Progenitor cell of endocrine pancreas (in vitro differentiated cells): ENCODE results near the gene CTU2. TPM values are rescaled to one million over a fixed set of nuclear protein-coding genes. Genes with fewer than 3 reads are reported as not detected.

Experiments used
- DNase-seq: peaks from one replicate; pipeline ENCODE4 v3.0.0; 2021; ENCODE audit warnings: low spot score; ENCODE audit not compliant: unreplicated experiment
- H3K27ac Mint-ChIP-seq: 2 replicates; pipeline ENCODE4 v1.8.0; 2021; ENCODE audit warnings: mild to moderate bottlenecking, moderate library complexity, mixed read lengths
- H3K27me3 Mint-ChIP-seq: 2 replicates; pipeline ENCODE4 v1.8.0; 2021; ENCODE audit warnings: mixed read lengths
- H3K36me3 Mint-ChIP-seq: 2 replicates; pipeline ENCODE4 v1.8.0; 2022; ENCODE audit warnings: mixed read lengths; ENCODE audit not compliant: insufficient read depth
- H3K4me1 Mint-ChIP-seq: 2 replicates; pipeline ENCODE4 v1.8.0; 2021; ENCODE audit warnings: low read depth, mixed read lengths
- H3K4me3 Mint-ChIP-seq: 2 replicates; pipeline ENCODE4 v1.8.0; 2021; ENCODE audit warnings: low read depth, mild to moderate bottlenecking, moderate library complexity, mixed read lengths
- H3K9me3 Mint-ChIP-seq: 2 replicates; pipeline ENCODE4 v1.8.0; 2021; ENCODE audit warnings: low read depth, mixed read lengths
- long read RNA-seq: library from polyadenylated mRNA; unstranded; transcript quantifications from one replicate; pipeline ENCODE4 v2.0.0, GENCODE V29; 2020
- total RNA-seq: library from RNA; stranded (reverse); gene quantifications from 2 replicates; pipeline ENCODE4 v1.2.1, GENCODE V29; 2021
- TF ChIP-seq, protein P1 (sequence below): fragments of 200-600 bp; sonication (generic); IDR thresholded peaks from one replicate; pipeline ENCODE4 v1.5.0; 2021; ENCODE audit warnings: antibody characterized with exemption, mild to moderate bottlenecking; ENCODE audit not compliant: unreplicated experiment

The CTU2 gene
- total RNA-seq: 17.2 and 18.2 TPM in 2 replicates
- long read RNA-seq, partial matches to known transcripts: 0 of 4 reads
- long read RNA-seq, other reads (novel, unspliced or antisense): 1 of 4 reads

DNA sequence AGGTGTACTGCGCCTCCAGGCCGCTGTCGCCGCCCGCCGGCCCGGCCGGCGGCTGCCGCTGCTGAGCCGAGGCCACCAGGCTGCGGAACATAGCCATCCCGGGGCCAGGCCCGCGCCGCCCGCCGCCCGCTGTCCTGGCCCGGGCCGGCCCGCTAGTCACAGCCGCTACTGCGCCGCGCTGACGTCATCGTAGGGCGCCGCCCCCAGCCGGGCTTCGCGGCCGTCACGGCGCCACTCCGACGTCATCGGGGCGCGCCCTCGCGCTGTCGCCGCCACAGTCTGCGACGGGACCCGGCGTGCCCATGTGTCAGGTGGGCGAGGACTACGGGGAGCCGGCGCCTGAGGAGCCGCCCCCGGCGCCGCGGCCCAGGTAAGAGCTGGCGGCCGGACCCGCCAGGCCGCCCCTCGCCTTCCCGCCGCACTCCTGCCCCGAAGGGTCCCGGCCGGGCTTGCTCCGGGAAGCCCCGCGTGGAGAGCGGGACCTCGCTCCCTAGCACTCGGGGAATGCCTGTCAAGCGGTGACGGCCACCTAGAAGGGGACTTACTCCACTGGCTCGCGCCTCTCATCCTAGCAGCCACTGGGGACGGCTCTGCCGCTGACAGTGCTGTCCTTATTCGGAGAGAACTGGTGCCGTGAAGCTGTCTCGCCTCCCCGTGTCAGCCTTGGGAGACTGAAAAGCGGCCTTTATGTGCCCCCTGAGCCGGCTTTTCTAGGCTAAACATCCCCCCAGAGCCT, at the start of gene CTU2, which contains the start of gene RNF166:
TSS of gene CTU2 (plus strand) at position 275 of the 736 bp plus-strand sequence. CDS start at position 303, 28 bp downstream.
TSS of gene RNF166 (minus strand) at position 180 of the 736 bp plus-strand sequence. CDS start at position 97, 83 bp downstream.
- no peaks in the 10 kb centered on the region for H3K9me3 Mint-ChIP-seq
- DNase-seq: peak; percentile 84
- no peaks in the 10 kb centered on the region for H3K36me3 Mint-ChIP-seq
- H3K27me3 Mint-ChIP-seq: no peaks in the 10 kb centered on the region
- peak within 1 kb of the TSS; percentile 81 for H3K4me3 Mint-ChIP-seq
- H3K4me1 Mint-ChIP-seq: peaks cover 13% of the 10 kb centered on the region
- TF ChIP-seq, protein P1, sequence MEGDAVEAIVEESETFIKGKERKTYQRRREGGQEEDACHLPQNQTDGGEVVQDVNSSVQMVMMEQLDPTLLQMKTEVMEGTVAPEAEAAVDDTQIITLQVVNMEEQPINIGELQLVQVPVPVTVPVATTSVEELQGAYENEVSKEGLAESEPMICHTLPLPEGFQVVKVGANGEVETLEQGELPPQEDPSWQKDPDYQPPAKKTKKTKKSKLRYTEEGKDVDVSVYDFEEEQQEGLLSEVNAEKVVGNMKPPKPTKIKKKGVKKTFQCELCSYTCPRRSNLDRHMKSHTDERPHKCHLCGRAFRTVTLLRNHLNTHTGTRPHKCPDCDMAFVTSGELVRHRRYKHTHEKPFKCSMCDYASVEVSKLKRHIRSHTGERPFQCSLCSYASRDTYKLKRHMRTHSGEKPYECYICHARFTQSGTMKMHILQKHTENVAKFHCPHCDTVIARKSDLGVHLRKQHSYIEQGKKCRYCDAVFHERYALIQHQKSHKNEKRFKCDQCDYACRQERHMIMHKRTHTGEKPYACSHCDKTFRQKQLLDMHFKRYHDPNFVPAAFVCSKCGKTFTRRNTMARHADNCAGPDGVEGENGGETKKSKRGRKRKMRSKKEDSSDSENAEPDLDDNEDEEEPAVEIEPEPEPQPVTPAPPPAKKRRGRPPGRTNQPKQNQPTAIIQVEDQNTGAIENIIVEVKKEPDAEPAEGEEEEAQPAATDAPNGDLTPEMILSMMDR: no peak
- peak within 1 kb of the TSS; percentile 77 for H3K27ac Mint-ChIP-seq

DNA sequence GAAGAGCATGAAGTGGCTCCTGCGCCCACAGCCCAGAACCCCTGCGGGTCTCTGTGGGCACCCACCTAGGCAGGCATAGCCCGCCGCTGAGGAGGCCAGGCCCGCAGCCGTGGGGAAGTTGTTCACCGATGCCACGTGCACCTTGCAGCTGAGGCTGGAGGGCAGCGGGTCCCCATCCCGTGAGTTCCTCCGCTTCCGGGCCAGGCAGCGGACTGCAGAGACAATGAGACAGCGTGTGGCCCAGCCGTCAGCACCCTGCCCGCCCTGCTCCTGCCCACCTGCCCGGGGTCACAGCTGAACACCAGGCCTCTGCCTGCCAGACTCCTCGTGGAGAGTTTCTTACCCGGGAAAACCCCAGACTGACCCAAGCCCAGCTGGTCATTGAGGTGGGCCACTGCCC, 48.9 kb upstream of the CTU2 start:
- H3K4me3 Mint-ChIP-seq: no peak overlapping the region
- H3K27ac Mint-ChIP-seq: no peak overlapping the region
- peaks cover 6% of the 10 kb centered on the region for H3K4me1 Mint-ChIP-seq
- peak; percentile 7 for DNase-seq
- no peaks in the 10 kb centered on the region for H3K9me3 Mint-ChIP-seq
- TF ChIP-seq, protein P1: no peak
- H3K36me3 Mint-ChIP-seq: peaks cover 9% of the 10 kb centered on the region
- H3K27me3 Mint-ChIP-seq: no peaks in the 10 kb centered on the region

DNA sequence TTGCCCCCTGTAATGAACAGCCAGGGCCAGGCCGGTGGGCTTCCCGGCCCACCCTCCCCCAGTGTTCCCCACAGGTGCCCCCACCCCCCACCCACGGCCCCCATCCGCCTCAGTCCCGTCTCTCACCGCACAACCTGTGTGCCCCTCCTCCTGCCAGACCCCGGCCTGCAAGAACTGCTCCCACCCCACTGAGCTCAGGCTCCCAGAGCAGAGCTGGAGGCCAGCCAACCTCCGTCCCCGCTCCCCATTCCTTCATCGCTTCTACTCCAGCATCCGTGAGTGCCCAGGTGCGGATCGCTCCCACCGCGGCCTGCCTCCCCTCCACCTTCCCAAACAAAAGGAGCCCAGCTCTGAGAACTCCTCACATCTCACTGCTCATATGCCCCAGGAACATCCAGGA, 47.6 kb upstream of the CTU2 start:
- Mint-ChIP-seq H3K27me3 (no peaks in the 10 kb centered on the region), H3K27ac (no peak overlapping the region), H3K36me3 (peaks cover 6% of the 10 kb centered on the region), H3K4me3 (no peak overlapping the region), H3K4me1 (peaks cover 6% of the 10 kb centered on the region), H3K9me3 (no peaks in the 10 kb centered on the region)
- TF ChIP-seq, protein P1: no peak
- no peak for DNase-seq

DNA sequence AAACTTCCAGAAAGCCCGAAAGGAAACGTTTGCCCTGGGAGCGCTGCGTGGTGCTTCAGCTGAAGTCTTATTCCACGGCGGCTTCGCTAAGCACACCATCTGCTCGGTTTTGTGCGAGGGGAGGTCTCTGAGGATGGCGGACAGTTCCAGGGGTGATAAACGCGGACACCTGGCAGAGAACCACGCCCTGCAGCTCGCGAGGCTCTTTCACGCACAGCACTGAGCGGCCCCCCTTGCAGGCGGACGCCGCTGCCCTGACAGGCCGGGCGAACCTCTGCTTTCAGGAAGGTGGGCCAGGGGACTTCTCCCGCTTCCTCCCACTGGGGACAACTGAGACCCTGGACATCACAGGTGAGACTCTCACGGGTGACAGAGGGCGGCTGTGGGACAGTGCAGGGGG, 47.1 kb upstream of the CTU2 start:
- TF ChIP-seq, protein P1: no peak
- H3K4me3 Mint-ChIP-seq: no peak overlapping the region
- no peak overlapping the region for H3K27ac Mint-ChIP-seq

DNA sequence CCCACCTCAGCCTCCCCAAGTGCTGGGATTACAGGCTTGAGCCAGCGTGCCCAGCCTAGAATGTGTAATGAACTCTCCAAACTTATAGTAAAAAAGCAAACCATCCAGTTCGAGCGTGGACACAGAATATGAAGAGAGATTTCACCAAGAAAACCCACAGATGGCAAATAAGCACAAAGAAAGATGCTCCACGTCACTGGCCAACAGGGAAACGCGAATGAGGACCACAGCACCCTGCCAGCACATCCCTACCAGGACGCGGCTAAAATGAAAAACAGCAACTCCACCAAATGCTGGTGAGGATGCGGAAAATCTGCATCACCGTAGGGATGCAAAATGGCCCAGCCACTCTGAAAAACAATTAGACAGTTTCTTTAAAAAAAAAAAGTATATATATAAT, 44.8 kb upstream of the CTU2 start:
- TF ChIP-seq, protein P1: no peak
- Mint-ChIP-seq H3K4me3 (peak overlapping the region; percentile 59), H3K27ac (no peak overlapping the region), H3K9me3 (no peaks in the 10 kb centered on the region), H3K4me1 (peaks cover 6% of the 10 kb centered on the region), H3K27me3 (no peaks in the 10 kb centered on the region), H3K36me3 (peaks cover 4% of the 10 kb centered on the region)
- no peak for DNase-seq

More for the DNA sequence above, 47.1 kb upstream of the CTU2 start:
- Mint-ChIP-seq H3K4me1 (peaks cover 6% of the 10 kb centered on the region), H3K9me3 (no peaks in the 10 kb centered on the region), H3K36me3 (peaks cover 6% of the 10 kb centered on the region), H3K27me3 (no peaks in the 10 kb centered on the region)
- DNase-seq: peak; percentile 7
